HCT116 (cell line): ENCODE measurements around the gene LIMD2. TPM values are rescaled to one million over a fixed set of nuclear protein-coding genes. Genes with fewer than 3 reads are reported as not detected.

Source experiments
- ATAC-seq: fragments of 200-7000 bp; cut with Tn5 transposase; 2 replicates; pipeline ENCODE4 v1.9.1; 2020; ENCODE audit warnings: mild to moderate bottlenecking, moderate library complexity
- BruUV-seq: library from RNA; stranded (reverse); fragments of 400-500 nt; replicated peaks from 2 replicates; lab custom pipeline; 2021; lab: Mats Ljungman, UMichigan
- CTCF ChIA-PET: fragments of 300-600 bp; sonication (Branson Sonifier 250); formaldehyde crosslinking; loops from one replicate; lab custom pipeline; 2021; ENCODE audit warnings: antibody characterized with exemption; lab: Charles Lee
- POLR2A ChIA-PET: fragments of 300-600, 350-600 bp; sonication (Branson Sonifier 250); formaldehyde crosslinking; loops from one replicate; lab custom pipeline; 2021; ENCODE audit warnings: antibody characterized with exemption; lab: Charles Lee
- RAD21 ChIA-PET, 2 experiments: fragments of 300-600 bp; sonication (Branson Sonifier 250); formaldehyde crosslinking; loops; one replicate each; lab custom pipeline; 2023; ENCODE audit warnings: low total read pairs in 2 of 2; ENCODE audit not compliant: uncharacterized antibody in 2 of 2, unreplicated experiment in 2 of 2, low non-redundant PET in 1 of 2; lab: Charles Lee
- DNase-seq: peaks from one replicate; pipeline ENCODE4 v3.0.0-alpha.2; 2010; ENCODE audit warnings: low read depth, low spot score
- H2AFZ ChIP-seq: fragments of 200-600 bp; shearing (Covaris generic), sonication (generic); 2 replicates; pipeline ENCODE4 v1.6.1; 2017; ENCODE audit warnings: low read depth, mixed run types, mixed read lengths, antibody characterized with exemption, low read length; ENCODE audit not compliant: poor library complexity, severe bottlenecking
- H3K27ac ChIP-seq: 2 replicates; pipeline ENCODE4 v1.5.1; 2012; ENCODE audit warnings: low read depth, low read length
- H3K27me3 ChIP-seq: fragments of 200-600 bp; sonication (generic); 2 replicates; pipeline ENCODE4 v1.6.1; 2016; ENCODE audit warnings: mixed run types, low read length, mixed read lengths; ENCODE audit not compliant: insufficient read depth
- H3K36me3 ChIP-seq, 2 experiments: fragments of 200-500 bp in 1 of 2; fragments of 200-600 bp in 1 of 2; sonication (Bioruptor generic) in 1 of 2; sonication (generic) in 1 of 2; 2 replicates each; pipeline versions ENCODE4 v1.5.1 to v1.6.1; 2014 to 2016; ENCODE audit warnings: low read length in 2 of 2, inconsistent platforms in 1 of 2, mixed read lengths in 1 of 2, mixed run types in 1 of 2; ENCODE audit not compliant: insufficient read depth in 2 of 2, control insufficient read depth in 1 of 2
- H3K4me1 ChIP-seq, 2 experiments: fragments of 200-600 bp in 1 of 2; sonication (generic) in 1 of 2; 2 replicates each; pipeline versions ENCODE4 v1.5.1 to v1.6.1; 2012 to 2017; ENCODE audit warnings: low read length in 2 of 2, inconsistent platforms in 1 of 2, mild to moderate bottlenecking in 1 of 2, mixed read lengths in 1 of 2, mixed run types in 1 of 2, moderate library complexity in 1 of 2; ENCODE audit not compliant: insufficient read depth in 2 of 2, control insufficient read depth in 1 of 2
- H3K4me2 ChIP-seq: fragments of 200-600 bp; sonication (generic); 2 replicates; pipeline ENCODE4 v1.6.1; 2017; ENCODE audit warnings: mixed run types, low read length, mixed read lengths
- H3K4me3 ChIP-seq, 2 experiments: fragments of 200-600 bp in 1 of 2; sonication (generic) in 1 of 2; replicated peaks in 1 of 2; 2 replicates each; pipeline ENCODE4 v1.5.1; 2011 to 2016; ENCODE audit warnings: low read length in 2 of 2, control low read depth in 1 of 2, low read depth in 1 of 2, mild to moderate bottlenecking in 1 of 2, mixed read lengths in 1 of 2, mixed run types in 1 of 2
- H3K79me2 ChIP-seq: fragments of 200-600 bp; sonication (generic); 2 replicates; pipeline ENCODE4 v1.6.1; 2017; ENCODE audit warnings: mild to moderate bottlenecking, mixed run types, low read length, moderate library complexity, mixed read lengths; ENCODE audit not compliant: insufficient read depth
- H3K9ac ChIP-seq: fragments of 200-600 bp; sonication (generic); 2 replicates; pipeline ENCODE4 v1.6.1; 2016; ENCODE audit warnings: low read length, mixed read lengths
- H3K9me2 ChIP-seq: fragments of 200-600 bp; sonication (generic), shearing (Covaris generic); 2 replicates; pipeline ENCODE4 v1.6.1; 2017; ENCODE audit warnings: mixed run types, mild to moderate bottlenecking, moderate library complexity; ENCODE audit not compliant: insufficient read depth
- H3K9me3 ChIP-seq, 2 experiments: fragments of 200-500 bp in 1 of 2; fragments of 200-600 bp in 1 of 2; sonication (Bioruptor generic) in 1 of 2; sonication (generic) in 1 of 2; 2 replicates each; pipeline ENCODE4 v1.6.1; 2014 to 2017; ENCODE audit warnings: low read length in 2 of 2, mixed read lengths in 2 of 2, inconsistent platforms in 1 of 2, low read depth in 1 of 2, mild to moderate bottlenecking in 1 of 2, mixed run types in 1 of 2, moderate library complexity in 1 of 2; ENCODE audit not compliant: control insufficient read depth in 1 of 2, insufficient read depth in 1 of 2
- H4K20me1 ChIP-seq: fragments of 200-600 bp; sonication (generic), shearing (Covaris generic); 2 replicates; pipeline ENCODE4 v1.6.1; 2017; ENCODE audit warnings: mixed run types, mild to moderate bottlenecking, moderate library complexity; ENCODE audit not compliant: insufficient read depth
- CBX3 ChIP-seq: IDR thresholded peaks from 2 replicates; pipeline ENCODE4 v1.6.1; 2012; ENCODE audit warnings: low read depth
- CEBPB ChIP-seq: IDR thresholded peaks from 2 replicates; pipeline ENCODE4 v1.6.1; 2012; ENCODE audit warnings: low read depth
- ELF1 ChIP-seq: IDR thresholded peaks from 2 replicates; pipeline ENCODE4 v1.6.1; 2012; ENCODE audit warnings: low read depth, borderline replicate concordance
- EZH2 ChIP-seq: fragments of 200-600 bp; sonication (generic); IDR thresholded peaks from 2 replicates; pipeline ENCODE4 v1.6.1; 2017; ENCODE audit warnings: antibody characterized with exemption, mixed run types
- EZH2phosphoT487 ChIP-seq: fragments of 200-600 bp; IDR thresholded peaks from 2 replicates; pipeline ENCODE4 v1.6.1; 2018; ENCODE audit warnings: antibody characterized with exemption, borderline replicate concordance
- MAX ChIP-seq: IDR thresholded peaks from 2 replicates; pipeline ENCODE4 v1.6.1; 2012
- POLR2A ChIP-seq: IDR thresholded peaks from 2 replicates; pipeline ENCODE4 v1.7.0; 2011; ENCODE audit warnings: borderline replicate concordance; ENCODE audit not compliant: insufficient read depth, insufficient read length; ENCODE audit errors: extremely low read depth
- POLR2AphosphoS5 ChIP-seq: IDR thresholded peaks from 2 replicates; pipeline ENCODE4 v1.6.1; 2011; ENCODE audit warnings: mild to moderate bottlenecking, low read depth, low read length, moderate library complexity
- RAD21 ChIP-seq: IDR thresholded peaks from 2 replicates; pipeline ENCODE4 v1.6.1; 2012; ENCODE audit warnings: low read depth, mild to moderate bottlenecking
- SRF ChIP-seq: IDR thresholded peaks from 2 replicates; pipeline ENCODE4 v1.6.1; 2012; ENCODE audit warnings: low read depth
- TCF7L2 ChIP-seq: IDR thresholded peaks from 2 replicates; pipeline ENCODE4 v1.7.0; 2011; ENCODE audit warnings: borderline replicate concordance, inconsistent platforms; ENCODE audit not compliant: insufficient read depth, insufficient read length; ENCODE audit errors: extremely low read depth
- ZFX ChIP-seq: fragments of 450-650 bp; IDR thresholded peaks from 2 replicates; pipeline ENCODE4 v1.6.1; 2017
- intact Hi-C: fragments of 100-400 bp; cut with micrococcal nuclease; formaldehyde crosslinking; loops from 2 replicates; pipeline ENCODE4 v1.10.0; 2022
- total RNA-seq: library from RNA; stranded (reverse); gene quantifications from one replicate; pipeline ENCODE4 v1.2.1, GENCODE V29; 2021; ENCODE audit not compliant: unreplicated experiment

The LIMD2 gene
- total RNA-seq, 1 experiment from 2014 or later: 8.4 TPM

GRCh38 chr17:63652106-63652505, 47.8 kb downstream of the LIMD2 start:
- Histone ChIP-seq H3K27me3 (no peaks in the 10 kb centered on the region), H3K4me1 (peaks cover 4 to 9% of the 10 kb centered on the region in 2 experiments; a peak in 2 of 4 replicates), H3K36me3 (0 out of 4 replicates have a peak, but pooled peaks cover 0 to 5% of the 10 kb centered on the region in 2 experiments), H3K27ac (no peak overlapping the region), H3K4me3 (no peak overlapping the region), H2AFZ (no peak overlapping the region), H4K20me1 (no peaks in the 10 kb centered on the region), H3K9me2 (no peaks in the 10 kb centered on the region), H3K9me3 (no peaks in the 10 kb centered on the region), H3K4me2 (no peak overlapping the region), H3K79me2 (no peaks in the 10 kb centered on the region), H3K9ac (no peak overlapping the region)
- TF ChIP-seq MAX (no peak), EZH2 (no peak), SRF (no peak)
- no TSS peak for BruUV-seq
- CTCF ChIA-PET: no interaction called here
- intact Hi-C loops: no loop called here
- ATAC-seq (no peak), DNase-seq (no peak)
- POLR2A ChIA-PET: no interaction called here
- RAD21 ChIA-PET: no interaction called here

GRCh38 chr17:63649813-63650212, 50.1 kb downstream of the LIMD2 start:
- H3K27ac ChIP-seq: no peak overlapping the region
- no peaks in the 10 kb centered on the region for H3K9me3 ChIP-seq
- no peak for ATAC-seq
- no peaks in the 10 kb centered on the region for H4K20me1 ChIP-seq
- intact Hi-C loops: no loop called here
- H2AFZ ChIP-seq: no peak overlapping the region
- H3K79me2 ChIP-seq: no peaks in the 10 kb centered on the region
- ChIA-PET CTCF (no interaction called here), POLR2A (no interaction called here), RAD21 (no interaction called here)
- no peaks in the 10 kb centered on the region for H3K27me3 ChIP-seq
- no peaks in the 10 kb centered on the region for H3K9me2 ChIP-seq
- no TSS peak for BruUV-seq
- 0 out of 4 replicates have a peak, but pooled peaks cover 0 to 5% of the 10 kb centered on the region in 2 experiments for H3K36me3 ChIP-seq
- peaks cover 8 to 13% of the 10 kb centered on the region in 2 experiments; a peak in 3 of 4 replicates for H3K4me1 ChIP-seq
- no peak for TF ChIP-seq POLR2AphosphoS5
- TF ChIP-seq RAD21: no peak
- no peak for TF ChIP-seq ELF1
- TF ChIP-seq CEBPB: no peak
- no peak for TF ChIP-seq TCF7L2
- no peak for TF ChIP-seq EZH2phosphoT487
- TF ChIP-seq POLR2A: no peak
- no peak for TF ChIP-seq ZFX
- TF ChIP-seq SRF: no peak
- no peak for TF ChIP-seq EZH2
- TF ChIP-seq CBX3: no peak
- H3K4me3 ChIP-seq: no peak overlapping the region
- no peak overlapping the region for H3K4me2 ChIP-seq
- no peak overlapping the region for H3K9ac ChIP-seq
- no peak for DNase-seq
